ENCODE data around the gene CTLA4.

Gene CTLA4

GRCh38 chr2:203915256-203915655 is 47.7 kb downstream of the CTLA4 start:
- Mint-ChIP-seq H3K4me3 (no peak overlapping the region), H3K27me3 (peaks cover 14% of the 10 kb centered on the region), H3K27ac (peak overlapping the region; percentile 61), H3K4me1 (ENCODE audit: low read depth) (peaks cover 32% of the 10 kb centered on the region), H3K36me3 (ENCODE audit: low read depth) (no peaks in the 10 kb centered on the region), H3K9me3 (no peaks in the 10 kb centered on the region)

DNA sequence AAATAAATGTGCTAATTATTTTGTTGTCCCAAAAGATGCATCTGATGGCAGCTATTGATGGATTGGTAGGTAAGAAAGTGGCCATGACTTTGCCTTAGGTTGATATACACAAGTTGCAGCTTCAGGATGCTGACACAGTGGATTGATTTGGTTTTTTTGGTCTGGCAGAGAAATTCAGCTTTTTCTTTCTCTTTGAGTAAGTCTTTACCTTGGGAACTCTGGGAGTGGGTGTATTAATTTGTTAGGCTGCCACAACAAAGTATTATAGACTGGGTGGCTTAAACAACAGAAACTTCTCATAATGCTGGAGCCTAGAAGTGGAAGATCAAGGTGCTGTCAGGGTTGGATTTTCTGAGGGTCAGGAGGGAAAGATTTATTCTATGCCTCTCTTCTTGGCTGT is 49.2 kb downstream of the CTLA4 start:
- no peak overlapping the region for H3K4me3 Mint-ChIP-seq
- H3K4me1 Mint-ChIP-seq (ENCODE audit: low read depth): peaks cover 30% of the 10 kb centered on the region

GRCh38 chr2:203918264-203918663 is 50.7 kb downstream of the CTLA4 start:
- Mint-ChIP-seq H3K4me3 (no peak overlapping the region), H3K36me3 (ENCODE audit: low read depth) (no peaks in the 10 kb centered on the region)

More for the DNA sequence above, 49.2 kb downstream of the CTLA4 start:
- Mint-ChIP-seq H3K27me3 (peaks cover 14% of the 10 kb centered on the region), H3K27ac (no peak overlapping the region), H3K9me3 (no peaks in the 10 kb centered on the region), H3K36me3 (ENCODE audit: low read depth) (no peaks in the 10 kb centered on the region)

DNA sequence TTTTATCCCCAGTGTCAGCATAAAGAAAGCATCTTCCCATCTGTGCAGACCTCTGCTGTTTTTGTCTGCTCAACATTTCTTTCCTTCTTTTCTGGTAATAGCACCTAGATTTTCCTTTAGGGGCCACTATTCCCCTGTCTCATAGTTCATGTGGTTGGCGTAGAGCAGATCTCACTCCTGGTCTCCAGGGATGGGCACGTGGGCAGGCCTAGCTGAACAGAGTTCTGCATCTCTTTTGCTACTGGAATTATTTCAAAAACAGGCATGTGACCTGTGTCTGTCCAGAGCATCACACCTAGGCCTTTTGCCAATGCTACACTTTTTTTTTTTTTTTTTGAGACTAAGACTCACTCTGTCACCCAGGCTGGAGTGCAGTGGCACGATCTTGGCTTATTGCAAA is 51.3 kb downstream of the CTLA4 start:
- no peak overlapping the region for H3K27ac Mint-ChIP-seq
- H3K4me3 Mint-ChIP-seq: no peak overlapping the region

More at GRCh38 chr2:203918264-203918663, 50.7 kb downstream of the CTLA4 start:
- H3K27ac Mint-ChIP-seq: no peak overlapping the region
- H3K27me3 Mint-ChIP-seq: peaks cover 14% of the 10 kb centered on the region
- no peaks in the 10 kb centered on the region for H3K9me3 Mint-ChIP-seq
- peaks cover 30% of the 10 kb centered on the region for H3K4me1 Mint-ChIP-seq (ENCODE audit: low read depth)

More for the DNA sequence above, 51.3 kb downstream of the CTLA4 start:
- Mint-ChIP-seq H3K36me3 (ENCODE audit: low read depth) (no peaks in the 10 kb centered on the region), H3K4me1 (ENCODE audit: low read depth) (peaks cover 28% of the 10 kb centered on the region), H3K27me3 (peaks cover 9% of the 10 kb centered on the region), H3K9me3 (no peaks in the 10 kb centered on the region)
